Transverse colon (tissue), 4 donors: ENCODE results near the gene ERLEC1. TPM values are rescaled to one million over a fixed set of nuclear protein-coding genes. Genes with fewer than 3 reads are reported as not detected.

Source experiments
- DNase-seq: peaks from one replicate; pipeline ENCODE4 v3.0.0-alpha.2; 2019
- H3K27ac ChIP-seq, 4 donors: fragments of 200-600 bp; sonication (generic); 2 replicates each; pipeline ENCODE4 v1.5.1; 2016 to 2018; ENCODE audit warnings: inconsistent platforms in 4 of 4
- H3K27me3 ChIP-seq: fragments of 200-600 bp; sonication (generic); 2 replicates; pipeline ENCODE4 v1.5.1; 2017; ENCODE audit warnings: inconsistent platforms
- H3K36me3 ChIP-seq, 4 donors: fragments of 200-600 bp; sonication (generic); 2 replicates each; pipeline ENCODE4 v1.5.1; 2017 to 2019; ENCODE audit warnings: inconsistent platforms in 4 of 4
- H3K4me1 ChIP-seq, 4 donors: fragments of 200-600 bp; sonication (generic); 2 replicates each; pipeline ENCODE4 v1.5.1; 2017 to 2020; ENCODE audit warnings: inconsistent platforms in 4 of 4
- H3K4me3 ChIP-seq, 4 donors: fragments of 200-600 bp; sonication (generic); 1 replicate in 1 of 4; 2 replicates in 3 of 4; pipeline versions ENCODE4 v1.5.1 to v1.6.1; 2017 to 2019; ENCODE audit warnings: inconsistent platforms in 4 of 4
- H3K9me3 ChIP-seq, 2 donors: fragments of 200-600 bp; sonication (generic); 2 replicates each; pipeline ENCODE4 v1.5.1; 2017 to 2019; ENCODE audit warnings: inconsistent platforms in 2 of 2
- CTCF ChIP-seq, 5 experiments: fragments of 200-600 bp in 3 of 5; fragments of 450-650 bp in 2 of 5; sonication (generic) in 3 of 5; IDR thresholded peaks; 1 replicate in 2 of 5; 2 replicates in 3 of 5; pipeline ENCODE4 v1.5.1; 2016 to 2017; ENCODE audit warnings: antibody characterized with exemption in 5 of 5, inconsistent platforms in 3 of 5, mild to moderate bottlenecking in 2 of 5, moderate library complexity in 1 of 5
- EP300 ChIP-seq: sonication (generic); formaldehyde crosslinking; IDR thresholded peaks from one replicate; pipeline ENCODE4 v1.6.1; 2017; ENCODE audit warnings: antibody characterized with exemption, low read depth
- POLR2A ChIP-seq: fragments of 450-650 bp; IDR thresholded peaks from one replicate; pipeline ENCODE4 v1.6.1; 2016; ENCODE audit warnings: antibody characterized with exemption, mild to moderate bottlenecking, moderate library complexity
- POLR2AphosphoS5 ChIP-seq, 3 donors: sonication (generic); formaldehyde crosslinking; IDR thresholded peaks; one replicate each; pipeline ENCODE4 v1.6.1; 2016; ENCODE audit warnings: antibody characterized with exemption in 3 of 3
- WGBS, 2 donors: methylation state at CpG; one replicate each; pipeline ENCODE4 v1.1.5; 2018; ENCODE audit warnings: low coverage in 1 of 2; 5-methylcytosine and 5-hydroxymethylcytosine counted together
- in situ Hi-C, 4 donors: fragments of 200-750 bp; cut with MboI; loops; one replicate each; pipeline versions ENCODE4 v1.15.0 to v1.15.1; 2017; ENCODE audit warnings: low sequenced_read_pairs in 3 of 4, low pct_ligation_motif_present in 1 of 4, low pct_unique_long_range_greater_than_20kb in 1 of 4
- intact Hi-C: fragments of 100-400 bp; cut with DNase I; formaldehyde crosslinking; loops from one replicate; pipeline ENCODE4 v1.15.1; 2023; ENCODE audit warnings: low total_unique reads
- small RNA-seq, 4 donors: library from RNA; depleted of rRNA; stranded (forward); fragments of <200 nt; gene quantifications; one replicate each; pipeline ENCODE3, GENCODE V24; 2016
- total RNA-seq, 4 donors: library from RNA; depleted of rRNA; stranded (reverse); fragments of >200 nt; gene quantifications; one replicate each; pipeline ENCODE4 v1.1.0, GENCODE V29; 2016

The ERLEC1 gene
- total RNA-seq, 4 donors from 2014 or later = 6.4 to 43.8 (median 32.0) TPM

- in situ Hi-C loops = no loop called here
- no peak overlapping the region for H3K4me3 ChIP-seq
Measured at GRCh38 chr2:53867169-53867568, 80.3 kb downstream of the ERLEC1 start.

GRCh38 chr2:53867773-53868172 is 80.9 kb downstream of the ERLEC1 start:
- in situ Hi-C loops (no loop called here), intact Hi-C loops (no loop called here)
- H3K36me3 ChIP-seq = peaks cover 0 to 37% (median 10%) of the 10 kb centered on the region in 4 donors
- H3K4me1 ChIP-seq = no peaks in the 10 kb centered on the region
- DNase-seq = no peak
- WGBS, 2 donors = 96 to 100% methylated on average over 2 of the region's 2 CpGs
- no peak overlapping the region for H3K4me3 ChIP-seq
- no peak for TF ChIP-seq EP300
- TF ChIP-seq CTCF (IDR thresholded peaks at IDR 0.05) = no peak
- TF ChIP-seq POLR2AphosphoS5 (IDR thresholded peaks at IDR 0.05) = no peak
- TF ChIP-seq POLR2A = no peak
- H3K27me3 ChIP-seq = no peaks in the 10 kb centered on the region
- H3K27ac ChIP-seq = no peak overlapping the region
- no peaks in the 10 kb centered on the region for H3K9me3 ChIP-seq

More at GRCh38 chr2:53867169-53867568, 80.3 kb downstream of the ERLEC1 start:
- WGBS, 2 donors = 97 to 100% methylated on average over 1 to 5 of the region's 5 CpGs
- Histone ChIP-seq H3K27me3 (no peaks in the 10 kb centered on the region), H3K9me3 (no peaks in the 10 kb centered on the region), H3K4me1 (no peaks in the 10 kb centered on the region), H3K36me3 (peaks cover 0 to 33% (median 10%) of the 10 kb centered on the region in 4 donors), H3K27ac (no peak overlapping the region)
- intact Hi-C loops = no loop called here
- TF ChIP-seq POLR2AphosphoS5 (IDR thresholded peaks at IDR 0.05) = no peak
- no peak for TF ChIP-seq POLR2A
- DNase-seq = no peak

Small RNA genes within 50 kb of the gene (small RNA-seq; reads per million reads assigned to genes)
- 0 reads per million in 4 donors for gene MIR3682

Other genes with a start within 250 kb of the ERLEC1 start
- gene CHAC2, start 19.2 kb upstream of the ERLEC1 start, total RNA-seq = 1 to 10 TPM; 1.4 to 2.1 (median 1.5) TPM
- gene ASB3, start 91 bp upstream of the ERLEC1 start, total RNA-seq = 10 to 100 TPM in 2 of 4 donors, 1 to 10 TPM in 2; 4.9 to 18.9 (median 11.4) TPM
- gene GPR75, start 72.9 kb downstream of the ERLEC1 start, total RNA-seq = 1 to 10 TPM; 2.5 to 7.4 (median 4.4) TPM
- gene PSME4, start 183.9 kb downstream of the ERLEC1 start, total RNA-seq = 10 to 100 TPM; 28.5 to 44.8 (median 32.4) TPM